ENCODE results near the gene RNH1. TPM values are rescaled to one million over a fixed set of nuclear protein-coding genes. Genes with fewer than 3 reads are reported as not detected.

RNH1 gene
- total and polyA plus RNA-seq, 2 experiments from 2014 or later = 105 to 199 TPM

DNA sequence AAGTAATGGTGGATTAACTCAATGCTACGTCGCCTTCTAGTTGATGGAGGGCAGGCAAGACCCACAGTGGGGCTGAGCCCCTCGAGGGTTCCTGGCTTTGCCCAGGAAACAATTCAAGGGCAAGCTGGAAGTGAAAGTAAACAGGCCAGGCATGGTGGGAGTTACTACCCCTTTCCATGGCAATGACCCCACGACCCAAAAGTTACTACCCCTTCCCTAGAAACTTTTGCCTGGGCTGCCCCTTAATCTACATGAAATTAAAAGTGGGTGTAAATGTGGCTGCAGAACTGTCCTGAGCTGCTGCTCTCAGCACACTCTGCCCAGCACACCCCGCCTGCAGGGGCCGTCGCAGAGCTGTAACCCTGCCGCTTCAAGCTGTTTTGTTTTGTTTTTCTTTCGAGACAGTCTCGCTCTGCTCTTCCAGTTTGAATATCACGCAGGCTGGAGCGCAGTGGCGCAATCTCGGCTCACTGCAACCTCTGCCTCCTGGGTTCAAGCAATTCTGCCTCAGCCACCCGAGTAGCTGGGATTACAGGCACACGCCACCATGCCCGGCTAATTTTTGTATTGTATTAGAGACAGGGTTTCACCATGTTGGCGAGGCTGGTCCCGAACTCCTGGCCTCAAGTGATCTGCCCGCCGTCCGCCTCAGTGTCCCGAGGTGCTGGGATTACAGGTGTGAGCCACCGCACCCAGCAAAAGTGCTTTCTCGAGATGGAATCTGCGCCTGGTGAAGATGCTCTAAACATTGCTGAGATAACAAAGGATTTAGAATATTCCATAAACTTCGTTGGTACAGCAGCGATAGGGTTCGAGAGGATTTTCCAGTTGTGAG is 5.9 kb upstream of the RNH1 start:
- no peak for TF ChIP-seq EZH2 (IDR thresholded peaks at IDR 0.05; ENCODE audit: borderline replicate concordance)
- TF ChIP-seq EZH2phosphoT487 (IDR thresholded peaks at IDR 0.05; ENCODE audit: low read depth, severe bottlenecking, unreplicated experiment) = no peak
- TF ChIP-seq, protein P1, sequence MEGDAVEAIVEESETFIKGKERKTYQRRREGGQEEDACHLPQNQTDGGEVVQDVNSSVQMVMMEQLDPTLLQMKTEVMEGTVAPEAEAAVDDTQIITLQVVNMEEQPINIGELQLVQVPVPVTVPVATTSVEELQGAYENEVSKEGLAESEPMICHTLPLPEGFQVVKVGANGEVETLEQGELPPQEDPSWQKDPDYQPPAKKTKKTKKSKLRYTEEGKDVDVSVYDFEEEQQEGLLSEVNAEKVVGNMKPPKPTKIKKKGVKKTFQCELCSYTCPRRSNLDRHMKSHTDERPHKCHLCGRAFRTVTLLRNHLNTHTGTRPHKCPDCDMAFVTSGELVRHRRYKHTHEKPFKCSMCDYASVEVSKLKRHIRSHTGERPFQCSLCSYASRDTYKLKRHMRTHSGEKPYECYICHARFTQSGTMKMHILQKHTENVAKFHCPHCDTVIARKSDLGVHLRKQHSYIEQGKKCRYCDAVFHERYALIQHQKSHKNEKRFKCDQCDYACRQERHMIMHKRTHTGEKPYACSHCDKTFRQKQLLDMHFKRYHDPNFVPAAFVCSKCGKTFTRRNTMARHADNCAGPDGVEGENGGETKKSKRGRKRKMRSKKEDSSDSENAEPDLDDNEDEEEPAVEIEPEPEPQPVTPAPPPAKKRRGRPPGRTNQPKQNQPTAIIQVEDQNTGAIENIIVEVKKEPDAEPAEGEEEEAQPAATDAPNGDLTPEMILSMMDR (IDR thresholded peaks at IDR 0.05; ENCODE audit: poor library complexity) = no peak
- H4K20me1 ChIP-seq (ENCODE audit: insufficient read depth, poor library complexity, severe bottlenecking) = no peaks in the 10 kb centered on the region
- H2AFZ ChIP-seq = no peak overlapping the region
- H3K79me2 ChIP-seq = peaks cover 11% of the 10 kb centered on the region
- H3K9me2 ChIP-seq (replicated peaks; ENCODE audit: insufficient read depth) = no peaks in the 10 kb centered on the region
- no peaks in the 10 kb centered on the region for H3K4me1 ChIP-seq (ENCODE audit: insufficient read depth)
- no peak overlapping the region for H3K27ac ChIP-seq
- DNase-seq (ENCODE audit: low spot score) = no peak
- H3K27me3 ChIP-seq = no peaks in the 10 kb centered on the region
- H3K4me3 ChIP-seq = no peak overlapping the region
- H3K4me2 ChIP-seq = no peak overlapping the region
- no peaks in the 10 kb centered on the region for H3K9me3 ChIP-seq (ENCODE audit: low read depth)
- H3K36me3 ChIP-seq (replicated peaks; ENCODE audit: insufficient read depth, low read depth) = no peaks in the 10 kb centered on the region
- WGBS (ENCODE audit: low lambda C conversion rate, missing lambda C conversion rate) = 95% methylated on average over 29 of the region's 29 CpGs

DNA sequence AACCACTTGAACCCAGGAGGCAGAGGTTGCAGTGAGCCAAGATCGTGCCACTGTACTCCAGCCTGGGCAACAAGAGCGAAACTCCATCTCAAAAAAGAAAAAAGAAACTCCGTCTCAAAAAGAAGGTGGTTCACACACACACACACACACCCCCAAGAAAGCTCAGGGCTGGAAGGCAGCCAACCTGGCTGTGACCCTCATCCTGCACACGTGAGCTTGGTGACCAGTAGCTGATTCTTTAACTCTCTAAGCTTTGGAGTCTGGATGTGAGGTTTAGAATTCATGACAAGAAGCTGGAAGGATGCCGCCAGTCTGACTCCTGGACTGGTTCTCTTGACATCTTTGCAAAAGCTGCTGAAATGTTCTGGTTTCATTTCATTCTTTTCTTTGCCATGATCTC is 1.9 kb upstream of the RNH1 start:
- TF ChIP-seq, protein P1 (IDR thresholded peaks at IDR 0.05; ENCODE audit: poor library complexity) = no peak
- TF ChIP-seq EZH2phosphoT487 (IDR thresholded peaks at IDR 0.05; ENCODE audit: low read depth, severe bottlenecking, unreplicated experiment) (no peak), EZH2 (IDR thresholded peaks at IDR 0.05; ENCODE audit: borderline replicate concordance) (no peak)
- Histone ChIP-seq H3K36me3 (replicated peaks; ENCODE audit: insufficient read depth, low read depth) (no peaks in the 10 kb centered on the region), H4K20me1 (ENCODE audit: insufficient read depth, poor library complexity, severe bottlenecking) (peaks cover 8% of the 10 kb centered on the region), H3K9me2 (replicated peaks; ENCODE audit: insufficient read depth) (no peaks in the 10 kb centered on the region), H3K4me1 (ENCODE audit: insufficient read depth) (peaks cover 12% of the 10 kb centered on the region), H3K27me3 (no peaks in the 10 kb centered on the region), H3K4me2 (no peak overlapping the region), H3K27ac (no peak overlapping the region), H3K79me2 (peaks cover 38% of the 10 kb centered on the region), H2AFZ (no peak overlapping the region), H3K9me3 (ENCODE audit: low read depth) (no peaks in the 10 kb centered on the region), H3K4me3 (no peak overlapping the region)
- DNase-seq (ENCODE audit: low spot score) = no peak
- WGBS (ENCODE audit: low lambda C conversion rate, missing lambda C conversion rate) = 98% methylated on average over 5 of the region's 5 CpGs

DNA sequence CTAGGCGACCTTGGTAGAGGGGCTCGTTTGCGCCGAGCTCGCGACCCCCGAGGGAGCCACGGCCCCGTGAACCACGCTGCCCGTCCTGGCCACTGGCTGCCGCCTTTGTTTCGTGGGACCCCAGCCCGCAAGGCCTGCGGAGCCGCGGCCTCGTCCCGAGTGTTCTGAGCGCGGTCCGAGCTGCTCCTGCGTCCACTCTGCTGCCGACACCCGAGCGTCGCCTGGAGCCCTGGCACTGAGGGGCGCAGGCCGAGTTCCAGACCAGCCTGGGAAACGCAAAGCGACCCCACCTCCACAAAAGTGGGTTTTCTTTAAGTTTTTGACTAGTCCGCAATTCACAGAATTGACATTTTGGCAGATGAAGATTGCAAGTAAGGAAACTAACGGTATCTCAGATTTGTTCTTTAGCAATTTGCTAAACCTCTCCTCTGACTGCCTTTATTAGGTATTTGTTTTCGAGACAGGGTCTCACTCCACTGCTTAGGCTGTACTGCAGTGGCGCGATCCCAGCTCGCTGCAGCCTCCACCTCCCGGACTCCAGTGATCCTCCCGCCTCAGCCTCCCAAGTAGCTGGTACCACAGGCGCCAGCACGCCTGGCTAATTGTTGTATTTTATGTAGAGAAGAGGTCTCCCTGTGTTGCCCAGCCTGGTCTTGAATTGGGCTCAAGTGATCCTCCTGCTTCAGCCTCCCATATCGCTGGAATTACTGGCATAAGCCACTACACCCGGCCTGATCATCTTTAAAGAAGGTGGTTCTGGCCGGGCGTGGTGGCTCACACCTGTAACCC is 879 bp upstream of the RNH1 start:
- H3K27ac ChIP-seq = peak overlapping the region; percentile 94
- H3K4me2 ChIP-seq = peak overlapping the region; percentile 95
- TF ChIP-seq, protein P1 (IDR thresholded peaks at IDR 0.05; ENCODE audit: poor library complexity) = no peak
- TF ChIP-seq EZH2 (IDR thresholded peaks at IDR 0.05; ENCODE audit: borderline replicate concordance) (no peak), EZH2phosphoT487 (IDR thresholded peaks at IDR 0.05; ENCODE audit: low read depth, severe bottlenecking, unreplicated experiment) (no peak)
- H3K9me3 ChIP-seq (ENCODE audit: low read depth) = no peaks in the 10 kb centered on the region
- DNase-seq (ENCODE audit: low spot score) = peak; percentile 44
- peak overlapping the region; percentile 73 for H2AFZ ChIP-seq
- H3K4me1 ChIP-seq (ENCODE audit: insufficient read depth) = peaks cover 16% of the 10 kb centered on the region
- H4K20me1 ChIP-seq (ENCODE audit: insufficient read depth, poor library complexity, severe bottlenecking) = peaks cover 8% of the 10 kb centered on the region
- peaks cover 48% of the 10 kb centered on the region for H3K79me2 ChIP-seq
- peak overlapping the region; percentile 52 for H3K4me3 ChIP-seq
- no peaks in the 10 kb centered on the region for H3K27me3 ChIP-seq
- H3K9me2 ChIP-seq (replicated peaks; ENCODE audit: insufficient read depth) = no peaks in the 10 kb centered on the region
- 47% methylated on average over 35 of the region's 45 CpGs for WGBS (ENCODE audit: low lambda C conversion rate, missing lambda C conversion rate)
- H3K36me3 ChIP-seq (replicated peaks; ENCODE audit: insufficient read depth, low read depth) = no peaks in the 10 kb centered on the region
